GM23248 (cell line): ENCODE measurements around the gene PKIB. TPM values are rescaled to one million over a fixed set of nuclear protein-coding genes. Genes with fewer than 3 reads are reported as not detected.

Experiments used
- DNase-seq: peaks from one replicate; pipeline ENCODE4 v3.0.0-alpha.2; 2015
- H2AFZ ChIP-seq: fragments of 200-600 bp; sonication (generic); 2 replicates; pipeline ENCODE4 v1.6.1; 2016; ENCODE audit warnings: antibody characterized with exemption
- H3F3A ChIP-seq: fragments of 200-600 bp; sonication (generic); 2 replicates; pipeline ENCODE4 v1.6.1; 2016; ENCODE audit warnings: mild to moderate bottlenecking, antibody characterized with exemption, mixed run types; ENCODE audit not compliant: insufficient read depth
- H3K27ac ChIP-seq: fragments of 200-600 bp; sonication (generic); 2 replicates; pipeline ENCODE4 v1.5.1; 2016; ENCODE audit warnings: mild to moderate bottlenecking
- H3K27me3 ChIP-seq: fragments of 200-600 bp; sonication (generic); replicated peaks from 2 replicates; pipeline ENCODE4 v1.6.1; 2016; ENCODE audit warnings: mild to moderate bottlenecking; ENCODE audit not compliant: insufficient read depth
- H3K36me3 ChIP-seq: fragments of 200-600 bp; sonication (generic); 2 replicates; pipeline ENCODE4 v1.6.1; 2016; ENCODE audit warnings: low read depth, mild to moderate bottlenecking
- H3K4me1 ChIP-seq: fragments of 200-600 bp; sonication (generic); 2 replicates; pipeline ENCODE4 v1.6.1; 2016; ENCODE audit warnings: mild to moderate bottlenecking; ENCODE audit not compliant: insufficient read depth
- H3K4me2 ChIP-seq: fragments of 200-600 bp; sonication (generic); one replicate; pipeline ENCODE4 v1.6.1; 2016; ENCODE audit warnings: mild to moderate bottlenecking; ENCODE audit not compliant: unreplicated experiment
- H3K4me3 ChIP-seq: fragments of 200-600 bp; sonication (generic); 2 replicates; pipeline ENCODE4 v1.5.1; 2016; ENCODE audit warnings: mild to moderate bottlenecking
- H3K79me2 ChIP-seq: fragments of 200-600 bp; sonication (generic); 2 replicates; pipeline ENCODE4 v1.6.1; 2016; ENCODE audit warnings: mild to moderate bottlenecking; ENCODE audit not compliant: insufficient read depth
- H3K9ac ChIP-seq: fragments of 200-600 bp; sonication (generic); 2 replicates; pipeline ENCODE4 v1.6.1; 2016; ENCODE audit warnings: mild to moderate bottlenecking
- H3K9me2 ChIP-seq: fragments of 200-600 bp; sonication (generic); 2 replicates; pipeline ENCODE4 v1.6.1; 2016; ENCODE audit warnings: mixed run types, mild to moderate bottlenecking, moderate library complexity; ENCODE audit not compliant: insufficient read depth
- H3K9me3 ChIP-seq: fragments of 200-600 bp; sonication (generic); one replicate; pipeline ENCODE4 v1.6.1; 2017; ENCODE audit warnings: low read depth
- H4K20me1 ChIP-seq: fragments of 200-600 bp; sonication (generic); 2 replicates; pipeline ENCODE4 v1.6.0; 2016; ENCODE audit not compliant: insufficient read depth
- EZH2 ChIP-seq: fragments of 200-600 bp; sonication (generic); IDR thresholded peaks from 2 replicates; pipeline ENCODE4 v1.6.1; 2018; ENCODE audit warnings: antibody characterized with exemption, mild to moderate bottlenecking; ENCODE audit not compliant: insufficient read depth, poor library complexity, severe bottlenecking
- EZH2phosphoT487 ChIP-seq: fragments of 200-600 bp; sonication (generic); IDR thresholded peaks from 2 replicates; pipeline ENCODE4 v1.6.1; 2018; ENCODE audit warnings: antibody characterized with exemption, moderate library complexity, mild to moderate bottlenecking, low read depth; ENCODE audit not compliant: insufficient read depth
- WGBS, 2 experiments: methylation state at CpG; one replicate each; pipeline ENCODE4 v1.1.6; 2015 to 2017; ENCODE audit warnings: low lambda C conversion rate in 2 of 2, low coverage in 1 of 2; ENCODE audit errors: missing lambda C conversion rate in 2 of 2; 5-methylcytosine and 5-hydroxymethylcytosine counted together
- in situ Hi-C: fragments of 300-500 bp; cut with MboI; formaldehyde crosslinking; loops from 2 replicates; pipeline ENCODE4 v1.15.0; 2020
- polyA plus RNA-seq: library from polyadenylated mRNA; unstranded; fragments of >200 nt; fragmentation: Nextera tagmentation; extraction: Ambion mirVana; gene quantifications from 2 replicates; pipeline ENCODE4 v1.2.1, GENCODE V29; 2016
- total RNA-seq: library from RNA; depleted of rRNA; stranded (reverse); fragments of >200 nt; shearing (Covaris generic); gene quantifications from 2 replicates; pipeline ENCODE4 v1.2.3, GENCODE V29; 2014

PKIB gene
- total and polyA plus RNA-seq, 2 experiments from 2014 or later = 0.40 TPM; not detected in 1

GRCh38 chr6:122712093-122712447 is 101.9 kb downstream of the PKIB start:
- TF ChIP-seq EZH2phosphoT487 = no peak
- TF ChIP-seq EZH2 = no peak
- 20% methylated on average over 3 of the region's 3 CpGs for WGBS, 2 experiments
- Histone ChIP-seq H3F3A (no peaks in the 10 kb centered on the region), H3K79me2 (no peaks in the 10 kb centered on the region), H3K4me1 (0 out of 2 replicates have a peak, but pooled peaks cover 7% of the 10 kb centered on the region), H3K4me2 (no peak overlapping the region), H3K4me3 (no peak overlapping the region), H2AFZ (no peak overlapping the region), H3K27ac (no peak overlapping the region), H3K36me3 (no peaks in the 10 kb centered on the region), H4K20me1 (no peaks in the 10 kb centered on the region), H3K27me3 (no peaks in the 10 kb centered on the region), H3K9me3 (no peaks in the 10 kb centered on the region), H3K9ac (no peak overlapping the region), H3K9me2 (no peaks in the 10 kb centered on the region)
- DNase-seq = no peak
- in situ Hi-C loops = no loop called here

DNA sequence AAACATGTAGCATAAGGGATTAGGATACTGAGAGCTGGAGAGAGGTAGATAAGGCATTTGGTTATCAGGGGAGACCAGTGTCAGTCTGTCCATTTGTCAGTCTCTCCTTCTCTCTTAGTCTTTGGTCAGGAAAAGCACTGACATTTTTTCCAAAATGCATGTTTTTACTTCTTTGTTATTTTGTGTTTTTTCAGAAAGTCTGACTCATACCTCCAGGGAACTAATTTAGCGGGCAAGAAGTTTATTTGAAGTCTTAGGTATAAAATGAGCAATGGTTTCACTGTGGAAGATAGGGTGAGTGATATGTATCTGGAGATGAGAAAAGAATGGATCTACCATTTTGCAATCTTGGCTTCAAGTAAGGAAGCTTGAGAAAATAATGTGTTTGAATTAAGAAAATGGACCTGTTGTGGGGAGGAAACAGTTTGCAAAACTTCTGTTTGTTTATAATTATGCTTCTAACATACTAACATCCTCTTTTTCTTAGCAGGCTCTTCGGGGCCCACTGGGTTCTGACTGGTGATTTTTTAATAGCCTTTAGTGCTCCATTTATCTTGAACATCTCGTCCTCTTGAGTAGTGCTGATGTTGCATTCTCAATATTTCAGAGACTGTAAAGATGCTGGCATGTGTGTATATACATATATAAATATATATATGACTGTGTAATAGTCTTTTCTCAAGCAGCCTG is 102.4 kb downstream of the PKIB start:
- Histone ChIP-seq H3K4me2 (no peak overlapping the region), H2AFZ (no peak overlapping the region), H3K4me1 (0 out of 2 replicates have a peak, but pooled peaks cover 12% of the 10 kb centered on the region), H4K20me1 (no peaks in the 10 kb centered on the region), H3K27ac (no peak overlapping the region), H3K9me2 (no peaks in the 10 kb centered on the region), H3K9me3 (no peaks in the 10 kb centered on the region), H3K9ac (no peak overlapping the region), H3K36me3 (no peaks in the 10 kb centered on the region), H3K27me3 (no peaks in the 10 kb centered on the region), H3F3A (no peaks in the 10 kb centered on the region), H3K79me2 (no peaks in the 10 kb centered on the region), H3K4me3 (no peak overlapping the region)
- 63 to 66% methylated on average over 3 of the region's 3 CpGs for WGBS, 2 experiments
- peak; percentile 13 for DNase-seq
- no peak for TF ChIP-seq EZH2phosphoT487
- TF ChIP-seq EZH2 = no peak
- in situ Hi-C loops = no loop called here

- Histone ChIP-seq H4K20me1 (no peaks in the 10 kb centered on the region), H3K27me3 (no peaks in the 10 kb centered on the region), H3K4me3 (no peak overlapping the region), H2AFZ (no peak overlapping the region), H3K9me2 (no peaks in the 10 kb centered on the region), H3K36me3 (no peaks in the 10 kb centered on the region), H3K27ac (no peak overlapping the region), H3F3A (no peaks in the 10 kb centered on the region), H3K4me1 (0 out of 2 replicates have a peak, but pooled peaks cover 14% of the 10 kb centered on the region), H3K4me2 (no peak overlapping the region), H3K9me3 (no peaks in the 10 kb centered on the region), H3K9ac (no peak overlapping the region), H3K79me2 (no peaks in the 10 kb centered on the region)
- WGBS, 2 experiments = 86 to 91% methylated on average over 3 of the region's 3 CpGs
- no peak for DNase-seq
- TF ChIP-seq EZH2phosphoT487 = no peak
- no peak for TF ChIP-seq EZH2
- in situ Hi-C loops = no loop called here
Observed at GRCh38 chr6:122713138-122713537, 102.9 kb downstream of the PKIB start.

DNA sequence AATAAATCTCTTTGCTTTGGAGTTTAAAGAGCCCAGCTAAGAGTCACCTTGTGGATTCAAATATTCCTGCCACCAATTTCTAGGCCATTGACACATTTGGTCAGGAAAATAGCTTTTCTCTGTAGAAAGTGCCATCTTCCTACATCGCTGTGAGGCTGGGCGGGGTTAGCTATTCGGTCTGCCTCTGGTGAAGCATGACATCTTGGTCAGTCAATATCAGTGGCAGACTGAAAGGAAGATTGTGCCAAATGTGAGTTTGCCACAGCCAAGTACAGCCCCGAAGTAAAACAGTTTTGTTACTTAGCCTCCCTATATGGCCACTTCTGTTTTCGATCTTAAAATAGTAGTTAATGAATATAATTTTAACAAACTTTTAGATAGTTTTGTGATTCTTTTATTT is 103.9 kb downstream of the PKIB start:
- H4K20me1 ChIP-seq = no peaks in the 10 kb centered on the region
- no peak overlapping the region for H3K4me3 ChIP-seq
- H2AFZ ChIP-seq = no peak overlapping the region
- no peaks in the 10 kb centered on the region for H3K27me3 ChIP-seq
- 0 out of 2 replicates have a peak, but pooled peaks cover 14% of the 10 kb centered on the region for H3K4me1 ChIP-seq
- H3K9ac ChIP-seq = no peak overlapping the region
- no peaks in the 10 kb centered on the region for H3K9me3 ChIP-seq
- no peak overlapping the region for H3K27ac ChIP-seq
- no peak for DNase-seq
- in situ Hi-C loops = no loop called here
- H3K9me2 ChIP-seq = no peaks in the 10 kb centered on the region
- TF ChIP-seq EZH2phosphoT487 (no peak), EZH2 (no peak)
- WGBS, 2 experiments = 88 to 93% methylated on average over 5 of the region's 5 CpGs
- H3K79me2 ChIP-seq = no peaks in the 10 kb centered on the region
- no peak overlapping the region for H3K4me2 ChIP-seq
- H3K36me3 ChIP-seq = no peaks in the 10 kb centered on the region
- H3F3A ChIP-seq = no peaks in the 10 kb centered on the region

DNA sequence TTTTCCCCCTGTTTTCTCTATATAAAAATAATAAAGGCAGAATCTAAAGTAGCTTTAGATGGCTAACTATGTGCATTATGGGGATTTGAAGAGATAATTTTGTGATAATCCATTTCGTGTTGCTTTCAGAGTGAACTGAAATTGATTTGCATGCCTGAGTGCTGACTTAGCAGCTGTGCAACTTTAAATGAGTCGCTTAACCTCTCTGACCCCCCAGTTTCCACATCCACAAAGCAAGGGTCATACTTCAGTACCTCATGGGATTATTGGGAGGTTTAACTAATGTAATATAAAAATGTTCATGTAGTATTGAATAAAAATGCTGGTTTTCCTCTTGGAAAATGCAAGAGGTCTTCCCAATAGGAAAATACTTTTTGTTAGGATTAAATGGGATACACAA is 105.5 kb downstream of the PKIB start:
- no peaks in the 10 kb centered on the region for H3K36me3 ChIP-seq
- H3K9me2 ChIP-seq = no peaks in the 10 kb centered on the region
- no peak overlapping the region for H3K27ac ChIP-seq
- peak; percentile 13 for DNase-seq
- H3K79me2 ChIP-seq = no peaks in the 10 kb centered on the region
- H3K4me1 ChIP-seq = 0 out of 2 replicates have a peak, but pooled peaks cover 14% of the 10 kb centered on the region
- 52% methylated on average over 2 of the region's 2 CpGs for WGBS, 2 experiments
- no peak overlapping the region for H2AFZ ChIP-seq
- TF ChIP-seq EZH2 (no peak), EZH2phosphoT487 (no peak)
- no peaks in the 10 kb centered on the region for H4K20me1 ChIP-seq
- H3F3A ChIP-seq = no peaks in the 10 kb centered on the region
- no peaks in the 10 kb centered on the region for H3K27me3 ChIP-seq
- in situ Hi-C loops = no loop called here
- H3K4me2 ChIP-seq = no peak overlapping the region
- no peak overlapping the region for H3K4me3 ChIP-seq
- no peak overlapping the region for H3K9ac ChIP-seq
- H3K9me3 ChIP-seq = no peaks in the 10 kb centered on the region
